K562 (cell line): Measurements from ENCODE around the gene ZFYVE16. TPM values are rescaled to one million over a fixed set of nuclear protein-coding genes. Genes with fewer than 3 reads are reported as not detected.

Experiments
- ATAC-seq: fragments of 200-7000 bp; cut with Tn5 transposase; 3 replicates; pipeline ENCODE4 v1.9.1; 2020; ENCODE audit warnings: moderate library complexity
- BruUV-seq: library from RNA; stranded (reverse); fragments of 400-500 nt; replicated peaks from 2 replicates; lab custom pipeline; 2021; lab: Mats Ljungman, UMichigan
- CTCF ChIA-PET: fragments of 300-600 bp; formaldehyde crosslinking; extraction: SDS; loops from one replicate; lab custom pipeline; 2021; ENCODE audit warnings: low intra/inter-chr PET ratio; lab: Yijun Ruan, JAX
- POLR2A ChIA-PET: fragments of 300-600, 350-650 bp; sonication (Branson Sonifier 250); formaldehyde crosslinking; extraction: SDS; loops from one replicate; lab custom pipeline; 2021; ENCODE audit warnings: antibody characterized with exemption, inconsistent platforms; lab: Yijun Ruan, JAX
- DNase-seq, 4 experiments: peaks; one replicate each; pipeline versions ENCODE4 v3.0.0 to v3.0.0-alpha.2; 2011 to 2018; ENCODE audit warnings: low spot score in 3 of 4, mixed read lengths in 3 of 4; ENCODE audit errors: extremely low read depth in 1 of 4
- FAIRE-seq: peaks from 2 replicates; lab custom pipeline; 2011; peaks lifted over from hg19 to GRCh38; lab: Jason Lieb, UNC
- H2AFZ ChIP-seq: 2 replicates; pipeline ENCODE4 v1.6.0; 2011; ENCODE audit warnings: low read depth, low read length, control low read depth, inconsistent platforms
- H3K27ac ChIP-seq: fragments of 200-600 bp; 3 replicates; pipeline ENCODE4 v1.8.0; 2011; ENCODE audit warnings: low read depth, mild to moderate bottlenecking, control low read depth, inconsistent platforms, low read length, moderate library complexity, mixed read lengths; ENCODE audit errors: extremely low read depth
- H3K27me3 ChIP-seq, 2 experiments: fragments of 300-600 bp in 1 of 2; 2 replicates in 1 of 2; 3 replicates in 1 of 2; pipeline versions ENCODE4 v1.6.0 to v1.8.0; 2011; ENCODE audit warnings: inconsistent platforms in 2 of 2, low read length in 2 of 2, mild to moderate bottlenecking in 1 of 2, mixed read lengths in 1 of 2, moderate library complexity in 1 of 2; ENCODE audit not compliant: control insufficient read depth in 2 of 2, insufficient read depth in 2 of 2
- H3K36me3 ChIP-seq: fragments of 300-600 bp; 3 replicates; pipeline ENCODE4 v1.8.0; 2011; ENCODE audit warnings: mild to moderate bottlenecking, low read length, inconsistent platforms; ENCODE audit not compliant: control insufficient read depth, insufficient read depth
- H3K4me1 ChIP-seq, 2 experiments: fragments of 200-600 bp in 1 of 2; replicated peaks in 1 of 2; 2 replicates in 1 of 2; 3 replicates in 1 of 2; pipeline versions ENCODE4 v1.5.1 to v1.8.0; 2011; ENCODE audit warnings: inconsistent platforms in 2 of 2, low read length in 2 of 2, mild to moderate bottlenecking in 1 of 2, mixed read lengths in 1 of 2, moderate library complexity in 1 of 2; ENCODE audit not compliant: control insufficient read depth in 2 of 2, insufficient read depth in 2 of 2
- H3K4me2 ChIP-seq: 2 replicates; pipeline ENCODE4 v1.6.1; 2011; ENCODE audit warnings: low read length, control low read depth, inconsistent platforms, mixed read lengths; ENCODE audit not compliant: insufficient read depth
- H3K4me3 ChIP-seq: fragments of 200-600 bp; sonication (generic), shearing (Covaris generic); 2 replicates; pipeline ENCODE4 v1.5.1; 2016; ENCODE audit warnings: control low read depth, inconsistent platforms
- H3K79me2 ChIP-seq: fragments of 200-600 bp; 3 replicates; pipeline ENCODE4 v1.8.0; 2011; ENCODE audit warnings: low read length, inconsistent platforms; ENCODE audit not compliant: control insufficient read depth, insufficient read depth
- H3K9ac ChIP-seq, 2 experiments: 2 replicates each; pipeline versions ENCODE4 v1.6.0 to v1.6.1; 2011; ENCODE audit warnings: low read depth in 2 of 2, low read length in 2 of 2, control low read depth in 1 of 2, inconsistent platforms in 1 of 2, mild to moderate bottlenecking in 1 of 2, mixed read lengths in 1 of 2; ENCODE audit not compliant: insufficient read depth in 1 of 2
- H3K9me1 ChIP-seq: one replicate; pipeline ENCODE4 v1.6.0; 2011; ENCODE audit warnings: inconsistent platforms, mild to moderate bottlenecking, low read length, moderate library complexity; ENCODE audit not compliant: control insufficient read depth, insufficient read depth
- H3K9me3 ChIP-seq: replicated peaks from 2 replicates; pipeline ENCODE4 v1.5.1; 2011; ENCODE audit warnings: low read depth, low read length, inconsistent platforms; ENCODE audit not compliant: control insufficient read depth, insufficient read depth
- H4K20me1 ChIP-seq: replicated peaks from 2 replicates; pipeline ENCODE4 v1.6.1; 2011; ENCODE audit warnings: low read length, inconsistent platforms, mixed read lengths; ENCODE audit not compliant: control insufficient read depth, insufficient read depth
- CHD1 ChIP-seq: fragments of 200-600 bp; sonication (generic); IDR thresholded peaks from one replicate; pipeline ENCODE4 v1.6.1; 2012; ENCODE audit warnings: mild to moderate bottlenecking, moderate library complexity, low read length, inconsistent platforms
- CTBP1 ChIP-seq: fragments of 450-650 bp; IDR thresholded peaks from 2 replicates; pipeline ENCODE4 v1.6.1; 2016; ENCODE audit warnings: borderline replicate concordance
- GTF2E2 ChIP-seq: fragments of 200-800 bp; sonication (Bioruptor generic); IDR thresholded peaks from 2 replicates; pipeline ENCODE4 v1.6.1; 2016; ENCODE audit warnings: missing genetic modification characterization, missing compliant biosample characterization
- JUND ChIP-seq, 2 experiments: IDR thresholded peaks; 2 replicates in 1 of 2; 3 replicates in 1 of 2; pipeline ENCODE4 v1.6.1; 2011; ENCODE audit warnings: borderline replicate concordance in 2 of 2, low read depth in 2 of 2, low read length in 2 of 2, improper control_type of control experiment in 1 of 2, missing biosample characterization in 1 of 2, missing genetic modification characterization in 1 of 2, missing genetic modification reagents in 1 of 2
- KAT7 ChIP-seq: sonication (generic); formaldehyde crosslinking; IDR thresholded peaks from 2 replicates; pipeline ENCODE4 v1.8.0; 2022; ENCODE audit warnings: missing genetic modification reagents, mild to moderate bottlenecking, borderline replicate concordance
- KDM1A ChIP-seq, 2 experiments: fragments of 450-650 bp; IDR thresholded peaks; 2 replicates each; pipeline ENCODE4 v1.6.1; 2016; ENCODE audit warnings: mild to moderate bottlenecking in 2 of 2
- RERE ChIP-seq: sonication (generic); formaldehyde crosslinking; IDR thresholded peaks from 2 replicates; pipeline ENCODE4 v1.8.0; 2023; ENCODE audit warnings: missing genetic modification reagents, mild to moderate bottlenecking, borderline replicate concordance
- SAFB2 ChIP-seq: fragments of 200-400 bp; formaldehyde crosslinking; IDR thresholded peaks from 2 replicates; pipeline ENCODE4 v1.6.1; 2018; ENCODE audit warnings: borderline replicate concordance, low read length, low read depth, moderate library complexity; ENCODE audit not compliant: severe bottlenecking
- SMAD4 ChIP-seq: fragments of 250-450 bp; sonication (Bioruptor Pico); conservative IDR thresholded peaks from 2 replicates; pipeline ENCODE4 v1.8.0; 2021; ENCODE audit warnings: inconsistent platforms, mild to moderate bottlenecking, moderate library complexity
- TGIF2 ChIP-seq: sonication (generic); formaldehyde crosslinking; IDR thresholded peaks from 2 replicates; pipeline ENCODE4 v1.8.1; 2022; ENCODE audit warnings: mild to moderate bottlenecking, missing genetic modification reagents, moderate library complexity
- YY1 ChIP-seq, 3 experiments: IDR thresholded peaks; 2 replicates each; pipeline ENCODE4 v1.6.1; 2011; ENCODE audit warnings: low read length in 2 of 3, mild to moderate bottlenecking in 2 of 3, moderate library complexity in 2 of 3, borderline replicate concordance in 1 of 3, control low read depth in 1 of 3, low read depth in 1 of 3; ENCODE audit not compliant: insufficient read depth in 3 of 3, insufficient replicate concordance in 2 of 3, control insufficient read depth in 1 of 3, insufficient read length in 1 of 3; ENCODE audit errors: extremely low read depth in 1 of 3
- ZBTB7A ChIP-seq: IDR thresholded peaks from 2 replicates; pipeline ENCODE4 v1.6.1; 2011; ENCODE audit warnings: low read depth, mild to moderate bottlenecking, low read length, moderate library complexity, borderline replicate concordance; ENCODE audit not compliant: control insufficient read depth
- ZNF584 ChIP-seq: fragments of 200-800 bp; sonication (Bioruptor generic); IDR thresholded peaks from 2 replicates; pipeline ENCODE4 v1.6.1; 2016; ENCODE audit warnings: low read depth, mild to moderate bottlenecking, missing genetic modification characterization, missing compliant biosample characterization
- WGBS: fragments of 100-300 bp; shearing (Covaris generic); methylation state at CpG from one replicate; pipeline ENCODE4 v1.1.6; 2016; ENCODE audit warnings: low coverage, mixed read lengths; ENCODE audit not compliant: insufficient coverage; ENCODE audit errors: missing lambda C conversion rate; 5-methylcytosine and 5-hydroxymethylcytosine counted together
- in situ Hi-C: fragments of 300-500 bp; cut with MboI; formaldehyde crosslinking; loops from 4 replicates; pipeline ENCODE4 v1.15.0; 2018; ENCODE audit warnings: inconsistent platforms, mixed read lengths
- intact Hi-C: fragments of 100-400 bp; cut with micrococcal nuclease; formaldehyde crosslinking; loops from 2 replicates; pipeline ENCODE4 v1.14.2; 2022
- polyA plus RNA-seq, 8 experiments: library from polyadenylated mRNA; depleted of rRNA in 4 of 8; stranded (reverse) in 5 of 8; unstranded in 3 of 8; fragments of >200 nt; fragmentation: Nextera tagmentation in 2 of 8; fragmentation: Illumina TruSeq in 1 of 8; extraction: Ambion mirVana in 2 of 8; extraction: Trizol in 1 of 8; gene quantifications; 2 replicates each; pipeline versions ENCODE4 v1.2.1 to v1.2.3, GENCODE V29; 2011 to 2014; ENCODE audit warnings: inconsistent platforms in 1 of 8, missing spikeins in 1 of 8
- total RNA-seq, 7 experiments: library from RNA; depleted of rRNA in 6 of 7; stranded (reverse); fragments of >200 nt in 6 of 7; fragmentation: Illumina TruSeq in 2 of 7; extraction: Trizol in 2 of 7; gene quantifications; 2 replicates each; pipeline versions ENCODE4 v1.2.1 to v1.2.3, GENCODE V29; 2011 to 2021; ENCODE audit warnings: low replicate concordance in 1 of 7

The ZFYVE16 gene
- total and polyA plus RNA-seq, 9 of the 15 experiments (the other 6 are each of a cell fraction or from before 2014, with no cell fraction given) = 6.0 to 18.9 (median 12.5) TPM

DNA sequence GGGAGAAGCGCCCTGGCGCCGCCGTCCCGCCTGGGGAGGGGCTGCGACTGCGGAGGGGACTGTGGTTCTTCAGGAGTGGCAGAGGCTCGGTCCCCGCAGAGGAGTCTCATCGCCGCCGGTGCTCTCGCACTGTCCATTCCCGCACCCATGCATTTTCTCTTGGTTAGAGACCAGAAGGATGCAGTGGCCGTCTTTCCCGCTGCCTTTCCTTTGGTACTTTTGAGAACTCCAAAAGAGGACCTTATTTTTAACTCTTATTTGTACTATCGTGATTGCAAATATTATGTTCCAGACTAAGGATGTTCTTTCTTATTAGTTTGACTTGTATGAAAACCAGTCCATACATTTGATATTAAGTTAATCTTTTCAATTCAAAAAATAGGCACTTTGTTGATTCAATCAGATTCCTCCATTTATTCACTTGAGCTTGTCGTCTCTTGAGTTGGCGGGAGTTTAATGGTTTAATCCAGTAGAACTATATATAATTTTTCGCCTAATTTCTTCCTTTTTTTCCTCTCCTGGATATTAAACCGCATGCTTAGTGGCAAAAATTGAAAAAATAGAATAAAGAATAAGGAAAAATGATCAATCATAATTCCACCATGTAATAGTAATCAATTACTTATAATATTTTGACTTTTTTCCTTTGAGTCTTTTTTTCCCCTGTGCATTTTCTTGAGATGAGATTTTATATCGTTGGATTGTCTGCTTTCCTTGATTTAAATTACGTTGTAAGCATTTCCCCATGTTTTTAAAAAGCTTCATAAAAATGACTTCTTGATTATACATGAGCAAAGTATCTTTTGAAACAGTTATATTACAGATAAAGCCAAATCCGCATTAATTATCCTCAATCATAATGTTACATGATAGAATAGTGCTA, 861 bp downstream of the ZFYVE16 start:
- Histone ChIP-seq H2AFZ (peak overlapping the region; percentile 95), H3K4me2 (peak overlapping the region; percentile 89), H3K27me3 (no peaks in the 10 kb centered on the region), H3K27ac (peak overlapping the region; percentile 94), H3K9me3 (no peaks in the 10 kb centered on the region), H3K4me1 (peaks cover 6 to 14% of the 10 kb centered on the region in 2 experiments; a peak in 2 of 5 replicates), H3K9ac (peak overlapping the region; percentile 80 to 99), H3K4me3 (peak overlapping the region; percentile 70), H3K79me2 (peaks cover 35% of the 10 kb centered on the region), H4K20me1 (no peaks in the 10 kb centered on the region), H3K9me1 (no peaks in the 10 kb centered on the region), H3K36me3 (peaks cover 3% of the 10 kb centered on the region; the same call in 1 of the 3 replicates)
- peak; percentile 92 for ATAC-seq
- DNase-seq = peak; percentile 65 to 85 (median 74)
- intact Hi-C loops (no loop called here), in situ Hi-C loops (loop anchor here (25.0 kb wide), 1 partner anchor 1896 kb away; no protein-coding TSS in a partner anchor)
- BruUV-seq = TSS peak; percentile 60
- ChIA-PET CTCF (no interaction called here), POLR2A (interaction anchor here (0.6 to 1.3 kb wide), 2 partner anchors 12 to 23 kb away, joined by 4 read pairs; no protein-coding TSS in a partner anchor)
- 0% methylated on average over 17 of the region's 24 CpGs for WGBS
- FAIRE-seq = peak; percentile 15
- no peak for TF ChIP-seq SMAD4 (CRISPR knock-in tag)
- peak; percentile 94 for TF ChIP-seq ZBTB7A
- no peak for TF ChIP-seq RERE
- 0 out of 2 replicates have a peak, but pooled peaks have one; percentile 2 for TF ChIP-seq KAT7 (CRISPR knock-in tag)
- TF ChIP-seq ZNF584 (CRISPR knock-in tag) = 0 out of 2 replicates have a peak, but pooled peaks have one; percentile 0
- peak; percentile 84 for TF ChIP-seq CHD1
- TF ChIP-seq JUND (IDR thresholded peaks at IDR 0.05; ENCODE audit: borderline replicate concordance, low read depth, low read length) = 0 out of 2 replicates have a peak, but pooled peaks have one; percentile 24
- TF ChIP-seq JUND (tag; IDR thresholded peaks at IDR 0.05; ENCODE audit: borderline replicate concordance, low read depth, low read length) = no peak; the same call in 2 of the 3 replicates
- no peak for TF ChIP-seq SAFB2
- 0 out of 2 replicates have a peak, but pooled peaks have one; percentile 5 for TF ChIP-seq GTF2E2
- TF ChIP-seq KDM1A (IDR thresholded peaks at IDR 0.05) = peak; percentile 68 to 71; a peak in 2 of 4 replicates
- peak; percentile 7; the same call in 1 of the 2 replicates for TF ChIP-seq TGIF2
- TF ChIP-seq YY1 (IDR thresholded peaks at IDR 0.05; ENCODE audit: borderline replicate concordance in 1 of 3, control insufficient read depth in 1 of 3, extremely low read depth in 1 of 3, insufficient read depth in 3 of 3, insufficient read length in 1 of 3, insufficient replicate concordance in 2 of 3, low read depth in 1 of 3, low read length in 2 of 3) = peak in 1 of 3 experiments; percentile 53
- TF ChIP-seq CTBP1 = peak; percentile 52; the same call in 1 of the 2 replicates
